Coronary artery (tissue), 2 donors: ENCODE results near the gene CD244.

Source experiments
- DNase-seq: peaks from one replicate; pipeline ENCODE4 v3.0.0-alpha.2; 2017; ENCODE audit warnings: low spot score
- H3K27ac ChIP-seq, 2 donors: fragments of 200-600 bp; sonication (generic); one replicate each; pipeline ENCODE4 v1.5.1; 2016 to 2019
- H3K4me3 ChIP-seq: fragments of 200-600 bp; sonication (generic); 2 replicates; pipeline ENCODE4 v1.5.1; 2016; ENCODE audit warnings: mild to moderate bottlenecking, moderate library complexity
- TF ChIP-seq, protein P1 (sequence below): fragments of 200-600 bp; sonication (generic); IDR thresholded peaks from one replicate; pipeline ENCODE4 v1.5.1; 2019; ENCODE audit warnings: antibody characterized with exemption

The CD244 gene

DNA sequence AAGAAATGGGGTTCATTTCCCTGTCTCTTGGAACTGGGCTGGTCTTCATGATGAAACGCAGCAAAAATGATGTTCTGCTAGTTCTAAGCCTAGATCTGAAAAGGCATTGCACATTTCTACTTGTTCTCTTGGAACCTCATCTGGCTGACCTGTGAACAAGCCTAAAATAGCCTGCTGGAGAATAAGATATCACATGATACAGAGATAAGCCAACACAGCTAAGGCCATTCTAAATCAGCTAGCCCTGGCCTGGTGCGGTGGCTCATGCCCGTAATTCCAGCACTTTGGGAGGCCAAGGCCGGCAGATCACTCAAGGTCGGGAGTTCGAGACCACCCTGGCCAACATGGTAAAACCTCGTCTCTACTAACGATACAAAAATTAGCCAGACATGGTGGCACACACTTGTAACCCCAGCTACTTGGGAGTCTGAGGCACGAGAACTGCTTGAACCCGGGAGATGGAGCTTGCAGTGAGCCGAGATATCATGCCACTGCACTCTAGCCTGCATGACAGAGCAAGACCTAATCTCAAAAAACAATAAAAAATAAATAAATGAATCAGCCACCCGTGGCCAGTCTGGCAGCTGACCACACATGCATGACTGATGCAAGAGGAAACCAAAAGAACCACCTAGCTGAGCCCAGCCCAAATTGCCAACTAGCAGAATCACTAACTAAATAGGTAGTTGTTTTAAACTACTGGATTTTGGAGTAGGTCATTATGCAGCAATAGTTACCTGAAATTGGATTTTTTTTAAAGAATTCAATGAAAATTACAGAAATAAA, 18.0 kb downstream of the CD244 start:
- TF ChIP-seq, protein P1, sequence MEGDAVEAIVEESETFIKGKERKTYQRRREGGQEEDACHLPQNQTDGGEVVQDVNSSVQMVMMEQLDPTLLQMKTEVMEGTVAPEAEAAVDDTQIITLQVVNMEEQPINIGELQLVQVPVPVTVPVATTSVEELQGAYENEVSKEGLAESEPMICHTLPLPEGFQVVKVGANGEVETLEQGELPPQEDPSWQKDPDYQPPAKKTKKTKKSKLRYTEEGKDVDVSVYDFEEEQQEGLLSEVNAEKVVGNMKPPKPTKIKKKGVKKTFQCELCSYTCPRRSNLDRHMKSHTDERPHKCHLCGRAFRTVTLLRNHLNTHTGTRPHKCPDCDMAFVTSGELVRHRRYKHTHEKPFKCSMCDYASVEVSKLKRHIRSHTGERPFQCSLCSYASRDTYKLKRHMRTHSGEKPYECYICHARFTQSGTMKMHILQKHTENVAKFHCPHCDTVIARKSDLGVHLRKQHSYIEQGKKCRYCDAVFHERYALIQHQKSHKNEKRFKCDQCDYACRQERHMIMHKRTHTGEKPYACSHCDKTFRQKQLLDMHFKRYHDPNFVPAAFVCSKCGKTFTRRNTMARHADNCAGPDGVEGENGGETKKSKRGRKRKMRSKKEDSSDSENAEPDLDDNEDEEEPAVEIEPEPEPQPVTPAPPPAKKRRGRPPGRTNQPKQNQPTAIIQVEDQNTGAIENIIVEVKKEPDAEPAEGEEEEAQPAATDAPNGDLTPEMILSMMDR, result no peak
- Histone ChIP-seq H3K27ac (no peak overlapping the region), H3K4me3 (no peak overlapping the region)
- DNase-seq, result no peak

DNA sequence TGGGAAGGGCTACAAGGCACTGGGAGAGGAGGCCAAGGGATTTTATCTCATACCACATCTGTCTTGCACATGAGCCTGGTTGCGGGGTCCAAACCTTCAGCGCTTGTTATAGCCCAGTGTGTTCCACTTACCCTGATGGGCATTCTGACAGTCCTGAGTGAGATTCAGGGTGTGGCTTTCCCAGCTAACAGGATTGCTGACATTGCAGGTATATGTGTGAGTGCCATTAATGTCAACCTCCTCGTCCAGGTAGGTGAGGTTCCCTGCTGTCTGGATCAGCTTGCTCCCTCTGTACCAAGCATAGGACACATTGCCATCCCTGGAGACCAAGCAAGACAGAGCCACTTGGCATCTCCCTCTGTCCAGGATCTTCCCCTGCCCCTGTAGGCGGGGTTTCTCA, 21.6 kb downstream of the CD244 start:
- Histone ChIP-seq H3K27ac (no peak overlapping the region), H3K4me3 (no peak overlapping the region)
- TF ChIP-seq, protein P1, result no peak
- DNase-seq, result no peak

DNA sequence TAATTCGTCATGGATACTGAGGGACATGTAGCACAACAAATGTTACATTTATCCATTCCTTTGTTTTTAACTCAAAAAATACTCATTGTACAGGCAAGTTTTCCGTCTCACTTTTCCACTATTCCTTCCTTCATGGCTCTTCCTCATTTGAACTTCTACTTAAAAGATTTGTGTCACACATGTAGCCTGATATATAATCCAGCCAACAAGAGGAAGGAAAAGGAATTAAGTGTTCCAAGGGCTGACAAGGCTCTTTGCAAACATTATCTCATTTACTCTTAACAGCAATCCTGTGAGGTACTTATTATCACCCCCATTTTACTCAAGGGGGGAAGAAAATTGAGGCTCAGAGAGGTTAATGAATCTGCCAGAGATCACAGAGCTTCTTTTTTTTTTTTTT, 22.9 kb downstream of the CD244 start:
- no peak overlapping the region for H3K4me3 ChIP-seq
- DNase-seq, result no peak
- TF ChIP-seq, protein P1, result no peak

DNA sequence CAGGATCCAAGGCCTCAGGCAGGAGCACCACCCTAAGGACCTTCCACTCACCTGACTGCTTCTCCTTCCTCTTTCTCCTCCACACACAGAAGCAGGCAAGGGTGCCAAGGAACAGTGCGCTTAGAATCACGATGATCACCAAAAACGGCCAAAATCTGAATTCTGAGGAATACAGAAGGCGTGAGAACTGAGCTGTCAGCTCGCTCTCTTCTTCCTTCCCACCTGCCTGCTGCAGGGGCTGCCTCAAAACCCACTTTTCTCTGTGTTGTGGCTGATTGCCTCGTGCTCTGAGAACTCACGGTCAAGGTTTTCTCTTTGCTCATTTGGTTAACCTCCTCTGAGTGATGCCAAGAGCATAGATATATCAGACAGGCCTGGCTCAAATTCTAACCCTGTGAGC, 23.8 kb downstream of the CD244 start:
- TF ChIP-seq, protein P1, result no peak
- Histone ChIP-seq H3K27ac (peak overlapping the region in 1 of 2 donors; percentile 90), H3K4me3 (no peak overlapping the region)
- no peak for DNase-seq

More for the DNA sequence above, 22.9 kb downstream of the CD244 start:
- no peak overlapping the region for H3K27ac ChIP-seq

DNA sequence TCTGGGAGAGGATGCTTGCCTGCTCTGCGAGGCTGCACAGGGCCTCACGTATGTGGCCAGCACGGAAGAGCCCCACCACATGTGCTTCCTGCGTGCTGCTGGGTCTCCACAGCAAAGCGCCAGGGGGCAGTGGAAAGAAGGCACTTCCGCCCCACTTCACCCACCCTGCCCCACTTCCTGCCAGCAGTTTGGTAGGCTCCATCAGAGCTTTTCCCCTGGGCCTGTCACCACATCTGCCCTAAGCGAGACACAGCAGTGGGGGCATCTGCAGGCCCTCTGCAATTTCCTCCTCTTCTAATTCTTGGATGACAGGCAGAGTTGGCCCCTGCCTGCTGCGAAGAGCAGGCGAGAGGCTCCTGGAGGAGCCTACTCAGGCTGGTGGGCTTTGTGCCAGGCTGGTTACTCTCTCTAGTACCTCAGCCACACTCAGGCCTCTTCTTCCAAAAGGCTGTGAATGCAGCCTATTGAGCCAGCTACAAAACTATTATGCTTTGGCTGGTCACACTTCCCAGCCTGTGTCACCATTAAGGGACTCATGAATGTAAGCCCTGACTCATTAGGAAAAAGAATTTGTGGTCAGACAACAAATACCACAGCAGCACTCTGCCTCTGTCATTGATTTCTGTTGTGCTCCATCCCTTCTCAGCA, 25.0 kb downstream of the CD244 start:
- Histone ChIP-seq H3K27ac (peak overlapping the region; percentile 52 to 90), H3K4me3 (no peak overlapping the region)
- TF ChIP-seq, protein P1, result no peak
- peak; percentile 71 for DNase-seq

DNA sequence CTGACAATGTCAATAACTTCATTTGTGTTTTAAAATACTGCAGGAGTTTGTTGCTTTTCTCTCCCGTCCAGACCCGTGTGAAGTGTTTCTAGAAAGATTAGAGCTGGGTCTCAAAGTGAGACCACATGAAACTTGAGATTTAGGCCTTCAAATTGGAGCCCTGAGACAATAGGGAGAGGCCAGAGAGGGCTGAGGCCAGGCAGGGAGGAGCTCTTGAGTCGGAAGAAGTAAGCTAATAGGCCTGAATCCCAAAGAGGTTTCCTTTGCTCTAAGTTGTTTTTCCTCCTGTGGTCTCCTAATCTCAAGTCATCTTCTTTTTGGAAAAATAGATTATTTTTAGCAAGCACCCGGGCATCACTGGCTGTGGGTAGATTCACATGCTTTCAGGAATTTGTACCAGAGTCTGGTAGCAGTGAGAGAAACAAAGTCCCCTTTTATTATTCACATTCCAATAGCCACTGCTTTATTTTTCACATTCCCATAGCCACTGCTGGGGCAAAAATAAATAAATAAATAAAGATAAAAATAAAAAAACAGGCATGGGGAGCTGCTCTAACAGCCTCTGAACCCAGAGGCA, 25.6 kb downstream of the CD244 start:
- Histone ChIP-seq H3K27ac (peak overlapping the region; percentile 52 to 90), H3K4me3 (no peak overlapping the region)
- TF ChIP-seq, protein P1, result no peak
- DNase-seq, result peak; percentile 36
